Measurements from ENCODE around the gene FHIT. TPM values are rescaled to one million over a fixed set of nuclear protein-coding genes. Genes with fewer than 3 reads are reported as not detected.

The FHIT gene
- total RNA-seq, 4 donors from 2014 or later: 4.6 to 6.1 (median 5.7) TPM

DNA sequence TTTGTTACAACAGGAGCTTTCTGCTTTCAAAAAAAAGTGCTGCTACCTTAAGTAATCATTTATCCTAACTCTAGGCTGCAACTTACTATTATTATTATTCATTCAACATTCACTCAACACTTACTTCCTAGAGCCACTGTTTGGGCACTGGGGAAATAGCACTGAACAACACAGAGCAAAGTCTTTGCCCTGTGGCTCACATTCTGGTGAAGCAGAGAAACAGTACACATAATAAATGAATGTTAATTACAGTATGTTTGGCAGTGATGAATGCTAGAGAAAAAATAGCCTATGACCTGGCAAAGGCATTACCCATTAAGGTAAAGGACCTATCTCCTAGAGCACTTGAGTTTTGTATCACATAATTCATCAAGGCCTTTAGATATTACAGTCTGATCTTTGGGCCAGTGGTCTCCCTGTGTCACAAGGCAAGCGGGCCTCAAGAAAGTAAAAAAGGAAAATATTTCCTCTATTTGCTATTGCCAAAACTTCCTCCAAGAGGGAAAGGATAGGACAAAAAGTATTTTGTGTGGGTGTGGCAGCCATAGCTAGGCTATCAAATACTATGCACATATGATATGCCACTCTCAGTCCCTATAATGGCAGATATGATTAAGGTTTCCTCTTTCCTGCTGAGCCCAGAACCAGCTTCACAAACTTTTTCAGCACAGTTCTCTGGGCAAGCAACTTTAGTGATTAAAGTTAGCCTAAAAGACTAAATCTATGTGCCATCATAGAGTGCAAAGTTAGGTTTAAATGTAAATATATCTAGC, 142.8 kb downstream of the FHIT start:
- H3K9me3 ChIP-seq: no peaks in the 10 kb centered on the region
- H3K27ac ChIP-seq (replicated peaks in 1 of 4): no peak overlapping the region
- WGBS: 91% methylated on average over 1 of the region's 1 CpG
- DNase-seq (ENCODE audit: extremely low spot score): no peak
- H3K4me3 ChIP-seq: no peak overlapping the region
- no peaks in the 10 kb centered on the region for H3K36me3 ChIP-seq
- intact Hi-C loops (cut with DNase I): no loop called here
- no peaks in the 10 kb centered on the region for H3K4me1 ChIP-seq
- TF ChIP-seq POLR2A (IDR thresholded peaks at IDR 0.05; ENCODE audit: low read depth): no peak
- TF ChIP-seq, protein P1, sequence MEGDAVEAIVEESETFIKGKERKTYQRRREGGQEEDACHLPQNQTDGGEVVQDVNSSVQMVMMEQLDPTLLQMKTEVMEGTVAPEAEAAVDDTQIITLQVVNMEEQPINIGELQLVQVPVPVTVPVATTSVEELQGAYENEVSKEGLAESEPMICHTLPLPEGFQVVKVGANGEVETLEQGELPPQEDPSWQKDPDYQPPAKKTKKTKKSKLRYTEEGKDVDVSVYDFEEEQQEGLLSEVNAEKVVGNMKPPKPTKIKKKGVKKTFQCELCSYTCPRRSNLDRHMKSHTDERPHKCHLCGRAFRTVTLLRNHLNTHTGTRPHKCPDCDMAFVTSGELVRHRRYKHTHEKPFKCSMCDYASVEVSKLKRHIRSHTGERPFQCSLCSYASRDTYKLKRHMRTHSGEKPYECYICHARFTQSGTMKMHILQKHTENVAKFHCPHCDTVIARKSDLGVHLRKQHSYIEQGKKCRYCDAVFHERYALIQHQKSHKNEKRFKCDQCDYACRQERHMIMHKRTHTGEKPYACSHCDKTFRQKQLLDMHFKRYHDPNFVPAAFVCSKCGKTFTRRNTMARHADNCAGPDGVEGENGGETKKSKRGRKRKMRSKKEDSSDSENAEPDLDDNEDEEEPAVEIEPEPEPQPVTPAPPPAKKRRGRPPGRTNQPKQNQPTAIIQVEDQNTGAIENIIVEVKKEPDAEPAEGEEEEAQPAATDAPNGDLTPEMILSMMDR (IDR thresholded peaks at IDR 0.05): no peak
- no peak for TF ChIP-seq POLR2AphosphoS5 (IDR thresholded peaks at IDR 0.05)
- TF ChIP-seq EP300 (IDR thresholded peaks at IDR 0.05): no peak
- no peaks in the 10 kb centered on the region for H3K27me3 ChIP-seq

DNA sequence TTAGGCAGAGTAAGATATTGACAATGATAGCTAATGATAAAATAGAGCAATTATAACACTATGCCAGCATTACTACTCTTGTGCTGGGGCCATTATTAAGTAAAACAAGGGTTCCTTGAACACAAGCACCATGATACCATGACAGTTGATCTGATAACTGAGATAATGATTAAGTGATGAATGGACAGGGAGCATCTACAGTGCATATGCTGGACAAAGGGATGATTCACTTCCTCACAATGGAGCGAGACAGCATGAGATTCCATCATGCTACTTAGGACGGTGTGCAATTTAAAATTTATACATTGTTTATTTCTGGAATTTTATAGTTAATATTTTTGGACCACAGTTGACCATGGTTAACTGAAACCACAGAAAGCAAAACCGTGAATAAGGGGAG, 156.6 kb downstream of the FHIT start:
- 87% methylated on average over 3 of the region's 3 CpGs for WGBS
- no peak for DNase-seq (ENCODE audit: extremely low spot score)
- no peak overlapping the region for H3K4me3 ChIP-seq
- no peak for TF ChIP-seq EP300 (IDR thresholded peaks at IDR 0.05)
- TF ChIP-seq, protein P1 (IDR thresholded peaks at IDR 0.05): no peak
- no peak for TF ChIP-seq POLR2A (IDR thresholded peaks at IDR 0.05; ENCODE audit: low read depth)
- TF ChIP-seq POLR2AphosphoS5 (IDR thresholded peaks at IDR 0.05): no peak
- no peaks in the 10 kb centered on the region for H3K4me1 ChIP-seq
- H3K9me3 ChIP-seq: no peaks in the 10 kb centered on the region
- intact Hi-C loops (cut with DNase I): no loop called here
- H3K27ac ChIP-seq (replicated peaks in 1 of 4): no peak overlapping the region
- no peaks in the 10 kb centered on the region for H3K36me3 ChIP-seq
- H3K27me3 ChIP-seq: no peaks in the 10 kb centered on the region

DNA sequence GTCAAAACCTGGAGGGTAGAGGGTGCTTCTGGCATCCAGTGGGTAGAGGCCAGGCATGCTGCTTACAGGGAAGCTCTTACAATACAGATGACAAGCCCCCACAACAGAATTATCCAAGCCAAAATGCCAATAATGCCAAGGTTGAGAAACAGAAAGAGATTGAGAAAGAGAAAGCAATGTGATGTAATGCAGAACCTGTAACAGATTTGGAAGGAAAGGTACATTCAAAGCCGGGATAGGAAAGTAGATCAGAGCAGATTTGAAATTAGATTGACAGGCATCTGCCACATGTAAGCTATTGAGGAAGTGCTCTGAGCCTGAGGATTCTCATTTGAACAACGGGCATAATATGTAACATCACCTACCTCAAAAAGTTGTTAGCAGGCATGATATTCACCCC, 157.9 kb downstream of the FHIT start:
- Histone ChIP-seq H3K27ac (replicated peaks in 1 of 4) (no peak overlapping the region), H3K4me3 (no peak overlapping the region), H3K9me3 (no peaks in the 10 kb centered on the region), H3K27me3 (no peaks in the 10 kb centered on the region), H3K36me3 (no peaks in the 10 kb centered on the region), H3K4me1 (no peaks in the 10 kb centered on the region)
- TF ChIP-seq EP300 (IDR thresholded peaks at IDR 0.05) (no peak), POLR2AphosphoS5 (IDR thresholded peaks at IDR 0.05) (no peak), POLR2A (IDR thresholded peaks at IDR 0.05; ENCODE audit: low read depth) (no peak)
- TF ChIP-seq, protein P1 (IDR thresholded peaks at IDR 0.05): no peak
- WGBS: 84% methylated on average over 2 of the region's 2 CpGs
- no peak for DNase-seq (ENCODE audit: extremely low spot score)
- intact Hi-C loops (cut with DNase I): no loop called here

GRCh38 chr3:61092870-61093269, 158.4 kb downstream of the FHIT start:
- WGBS: 49% methylated on average over 4 of the region's 4 CpGs
- H3K4me1 ChIP-seq: no peaks in the 10 kb centered on the region

More at GRCh38 chr3:61092870-61093269, 158.4 kb downstream of the FHIT start:
- TF ChIP-seq POLR2AphosphoS5 (IDR thresholded peaks at IDR 0.05) (no peak), POLR2A (IDR thresholded peaks at IDR 0.05; ENCODE audit: low read depth) (no peak), EP300 (IDR thresholded peaks at IDR 0.05) (no peak)
- TF ChIP-seq, protein P1 (IDR thresholded peaks at IDR 0.05): no peak
- Histone ChIP-seq H3K4me3 (no peak overlapping the region), H3K36me3 (no peaks in the 10 kb centered on the region), H3K9me3 (no peaks in the 10 kb centered on the region), H3K27me3 (no peaks in the 10 kb centered on the region), H3K27ac (replicated peaks in 1 of 4) (no peak overlapping the region)
- no peak for DNase-seq (ENCODE audit: extremely low spot score)
- intact Hi-C loops (cut with DNase I): no loop called here

All from esophagus muscularis mucosa (tissue), 4 donors.